IMR-90 (cell line): Measurements from ENCODE around the gene CLPX. TPM values are rescaled to one million over a fixed set of nuclear protein-coding genes. Genes with fewer than 3 reads are reported as not detected.

ENCODE experiments used
- ATAC-seq: fragments of 200-7000 bp; cut with Tn5 transposase; 2 replicates; pipeline ENCODE4 v1.9.1; 2020; ENCODE audit warnings: low read depth, mild to moderate bottlenecking, moderate library complexity
- BruUV-seq: library from RNA; stranded (reverse); fragments of 400-500 nt; replicated peaks from 2 replicates; lab custom pipeline; 2021; lab: Mats Ljungman, UMichigan
- CTCF ChIA-PET: fragments of 300-600 bp; formaldehyde crosslinking; extraction: SDS; loops from one replicate; lab custom pipeline; 2021; ENCODE audit warnings: antibody characterized with exemption; lab: Yijun Ruan, JAX
- POLR2A ChIA-PET: fragments of 300-600 bp; sonication (Branson Sonifier 250); formaldehyde crosslinking; loops from one replicate; lab custom pipeline; 2022; ENCODE audit warnings: antibody characterized with exemption; ENCODE audit not compliant: unreplicated experiment; lab: Charles Lee
- DNase-seq: peaks from one replicate; pipeline ENCODE4 v3.0.0; 2013
- H2AFZ ChIP-seq: replicated peaks from 2 replicates; pipeline ENCODE3; 2013; ENCODE audit warnings: low read length, mild to moderate bottlenecking; ENCODE audit not compliant: poor library complexity
- H2AK5ac ChIP-seq: 2 replicates; pipeline ENCODE4 v1.6.1; 2013; ENCODE audit warnings: low read depth, low read length, inconsistent platforms
- H2AK9ac ChIP-seq: replicated peaks from 2 replicates; pipeline ENCODE3; 2013; ENCODE audit warnings: mild to moderate bottlenecking, low read depth, low read length, moderate library complexity; ENCODE audit not compliant: poor library complexity
- H2BK120ac ChIP-seq: 2 replicates; pipeline ENCODE4 v1.6.1; 2013; ENCODE audit warnings: low read depth, low read length, inconsistent platforms
- H2BK15ac ChIP-seq: 3 replicates; pipeline ENCODE4 v1.6.1; 2013; ENCODE audit warnings: low read depth, low read length, inconsistent platforms
- H2BK20ac ChIP-seq: 2 replicates; pipeline ENCODE4 v1.6.1; 2013; ENCODE audit warnings: low read depth, mild to moderate bottlenecking, inconsistent platforms, low read length, moderate library complexity
- H2BK5ac ChIP-seq: 2 replicates; pipeline ENCODE4 v1.6.1; 2013; ENCODE audit warnings: mild to moderate bottlenecking, low read depth, low read length, inconsistent platforms; ENCODE audit not compliant: poor library complexity, severe bottlenecking
- H3K14ac ChIP-seq: replicated peaks from 2 replicates; pipeline ENCODE4 v1.6.1; 2013; ENCODE audit warnings: low read depth, low read length, inconsistent platforms
- H3K18ac ChIP-seq: 2 replicates; pipeline ENCODE4 v1.6.1; 2013; ENCODE audit warnings: low read depth, low read length, control low read depth
- H3K23ac ChIP-seq: 2 replicates; pipeline ENCODE4 v1.6.1; 2013; ENCODE audit warnings: low read depth, low read length, inconsistent platforms
- H3K27ac ChIP-seq: 2 replicates; pipeline ENCODE4 v1.5.1; 2013; ENCODE audit warnings: mild to moderate bottlenecking, control low read depth, low read length; ENCODE audit not compliant: insufficient read depth
- H3K27me3 ChIP-seq: 2 replicates; pipeline ENCODE4 v1.6.1; 2013; ENCODE audit warnings: low read length; ENCODE audit not compliant: control insufficient read depth, insufficient read depth
- H3K36me3 ChIP-seq: 2 replicates; pipeline ENCODE4 v1.6.1; 2013; ENCODE audit warnings: low read length, mixed read lengths; ENCODE audit not compliant: control insufficient read depth, insufficient read depth
- H3K4ac ChIP-seq: 2 replicates; pipeline ENCODE4 v1.6.1; 2013; ENCODE audit warnings: low read depth, low read length, inconsistent platforms
- H3K4me1 ChIP-seq: 2 replicates; pipeline ENCODE4 v1.6.1; 2013; ENCODE audit warnings: low read length, mixed read lengths; ENCODE audit not compliant: control insufficient read depth, insufficient read depth
- H3K4me2 ChIP-seq: 2 replicates; pipeline ENCODE4 v1.6.1; 2013; ENCODE audit warnings: low read depth, mild to moderate bottlenecking, control low read depth, low read length, moderate library complexity
- H3K4me3 ChIP-seq: 2 replicates; pipeline ENCODE4 v1.5.1; 2013; ENCODE audit warnings: low read depth, mild to moderate bottlenecking, control low read depth, low read length, moderate library complexity; ENCODE audit not compliant: insufficient read depth
- H3K56ac ChIP-seq: 2 replicates; pipeline ENCODE4 v1.6.1; 2013; ENCODE audit warnings: low read length, inconsistent platforms; ENCODE audit not compliant: insufficient read depth; ENCODE audit errors: extremely low read depth
- H3K79me1 ChIP-seq, 2 experiments: 2 replicates each; pipeline ENCODE4 v1.6.1; 2013; ENCODE audit warnings: low read length in 2 of 2, inconsistent platforms in 1 of 2, low read depth in 1 of 2
- H3K9ac ChIP-seq: 2 replicates; pipeline ENCODE4 v1.6.1; 2013; ENCODE audit warnings: low read depth, low read length, control low read depth
- H3K9me1 ChIP-seq: 2 replicates; pipeline ENCODE4 v1.6.1; 2013; ENCODE audit warnings: low read length, inconsistent platforms; ENCODE audit not compliant: insufficient read depth
- H3K9me3 ChIP-seq: 2 replicates; pipeline ENCODE4 v1.6.1; 2013; ENCODE audit warnings: low read length; ENCODE audit not compliant: control insufficient read depth, insufficient read depth
- H4K20me1 ChIP-seq: 2 replicates; pipeline ENCODE4 v1.6.1; 2013; ENCODE audit warnings: low read length, inconsistent platforms; ENCODE audit not compliant: insufficient read depth
- H4K5ac ChIP-seq: 2 replicates; pipeline ENCODE4 v1.6.1; 2013; ENCODE audit warnings: mild to moderate bottlenecking, low read depth, low read length, control low read depth
- H4K8ac ChIP-seq, 2 experiments: 2 replicates each; pipeline ENCODE4 v1.6.1; 2013; ENCODE audit warnings: low read depth in 2 of 2, low read length in 2 of 2, control low read depth in 1 of 2, inconsistent platforms in 1 of 2
- H4K91ac ChIP-seq: 2 replicates; pipeline ENCODE4 v1.6.1; 2013; ENCODE audit warnings: low read depth, low read length, inconsistent platforms; ENCODE audit not compliant: insufficient read depth
- CEBPB ChIP-seq: IDR thresholded peaks from 2 replicates; pipeline ENCODE4 v1.6.1; 2012; ENCODE audit warnings: low read depth, low read length, improper control_type of control experiment
- CHD1 ChIP-seq: IDR thresholded peaks from 2 replicates; pipeline ENCODE4 v1.6.1; 2012; ENCODE audit warnings: low read depth, low read length, improper control_type of control experiment
- FOS ChIP-seq: fragments of 150-350 bp; IDR thresholded peaks from 2 replicates; pipeline ENCODE4 v1.6.1; 2016; ENCODE audit warnings: low read depth, low read length
- MAFK ChIP-seq: IDR thresholded peaks from 2 replicates; pipeline ENCODE4 v1.6.1; 2012; ENCODE audit warnings: low read depth, low read length, improper control_type of control experiment
- MXI1 ChIP-seq: IDR thresholded peaks from 2 replicates; pipeline ENCODE4 v1.6.1; 2012; ENCODE audit warnings: low read depth, mild to moderate bottlenecking, low read length, moderate library complexity, borderline replicate concordance
- RFX5 ChIP-seq: IDR thresholded peaks from 2 replicates; pipeline ENCODE4 v1.8.0; 2012; ENCODE audit warnings: low read depth, mild to moderate bottlenecking, low read length, moderate library complexity
- WGBS, 2 experiments: methylation state at CpG; one replicate each; pipeline versions ENCODE4 v1.1.5 to v1.1.7; 2013; ENCODE audit warnings: missing lambda C conversion rate in 2 of 2; ENCODE audit not compliant: insufficient read length in 1 of 2; ENCODE audit errors: extremely low coverage in 2 of 2; 5-methylcytosine and 5-hydroxymethylcytosine counted together
- dilution Hi-C: fragments of 300-500 bp; cut with HindIII; formaldehyde crosslinking; loops from one replicate; pipeline ENCODE4 v1.14.3; 2018; ENCODE audit warnings: low sequenced_read_pairs; ENCODE audit not compliant: unreplicated experiment
- in situ Hi-C: fragments of 300-500 bp; cut with MboI; formaldehyde crosslinking; loops from 3 replicates; pipeline ENCODE4 v1.14.3; 2019; ENCODE audit warnings: low sequenced_read_pairs, inconsistent platforms, mixed read lengths
- intact Hi-C: fragments of 100-400 bp; cut with micrococcal nuclease; formaldehyde crosslinking; loops from 2 replicates; pipeline ENCODE4 v1.10.0; 2022
- polyA plus RNA-seq, 3 experiments: library from polyadenylated mRNA; depleted of rRNA; stranded (reverse); fragments of >200 nt; gene quantifications; 2 replicates each; pipeline ENCODE4 v1.2.3, GENCODE V29; 2012; ENCODE audit warnings: low replicate concordance in 1 of 3
- total RNA-seq: library from RNA; depleted of rRNA; stranded (reverse); fragments of >200 nt; gene quantifications from 2 replicates; pipeline ENCODE4 v1.2.3, GENCODE V29; 2012

The CLPX gene
- total and polyA plus RNA-seq, 2 of the 4 experiments (the other 2 are of a cell fraction): 25.8 to 26.9 TPM

- H3K9ac ChIP-seq: no peak overlapping the region
- peaks cover 29% of the 10 kb centered on the region for H3K27me3 ChIP-seq
- H2AK9ac ChIP-seq: no peak overlapping the region
- H3K36me3 ChIP-seq: no peaks in the 10 kb centered on the region
- dilution Hi-C loops: no loop called here
- no peak overlapping the region for H2AK5ac ChIP-seq
- H3K14ac ChIP-seq: no peak overlapping the region
- no peak overlapping the region for H2AFZ ChIP-seq
- H2BK15ac ChIP-seq: no peak overlapping the region
- no peak overlapping the region for H3K4me2 ChIP-seq
- no peaks in the 10 kb centered on the region for H4K20me1 ChIP-seq
- TF ChIP-seq MXI1 (no peak), CEBPB (no peak), CHD1 (no peak), RFX5 (no peak), MAFK (no peak), FOS (no peak)
- H3K27ac ChIP-seq: no peak overlapping the region
- H3K56ac ChIP-seq: no peak overlapping the region
- WGBS, 2 experiments: 43% methylated on average over 1 of the region's 5 CpGs; no CpG with 5 or more reads in 1 of the 2 experiments
- H2BK120ac ChIP-seq: no peak overlapping the region
- no peak overlapping the region for H4K8ac ChIP-seq
- H3K9me1 ChIP-seq: no peaks in the 10 kb centered on the region
- no peaks in the 10 kb centered on the region for H3K4me1 ChIP-seq
- H3K18ac ChIP-seq: no peak overlapping the region
- no peak overlapping the region for H3K23ac ChIP-seq
- H3K9me3 ChIP-seq: no peaks in the 10 kb centered on the region
- no peak overlapping the region for H4K5ac ChIP-seq
- DNase-seq (no peak), ATAC-seq (no peak)
- no peaks in the 10 kb centered on the region for H3K79me1 ChIP-seq
- no peak overlapping the region for H2BK20ac ChIP-seq
- in situ Hi-C loops: loop anchor here (5.0 to 10.0 kb wide), 2 partner anchors 82 to 189 kb away; no protein-coding TSS in a partner anchor
- no peak overlapping the region for H3K4me3 ChIP-seq
- no peak overlapping the region for H2BK5ac ChIP-seq
- no TSS peak for BruUV-seq
- CTCF ChIA-PET: interaction anchor here (1.3 kb wide), 1 partner anchor 75 kb away, joined by 5 read pairs; no protein-coding TSS in a partner anchor
- H4K91ac ChIP-seq: no peak overlapping the region
- no peak overlapping the region for H3K4ac ChIP-seq
- intact Hi-C loops: no loop called here
- POLR2A ChIA-PET: no interaction called here
Observed at GRCh38 chr15:65195548-65195923, 10.4 kb upstream of the CLPX start.
